Nephron progenitor cell (in vitro differentiated cells): ENCODE data around the gene ULK4.

ENCODE experiments used
- DNase-seq: peaks from one replicate; pipeline ENCODE4 v3.0.0; 2021
- H3K27ac Mint-ChIP-seq: 2 replicates; pipeline ENCODE4 v1.8.0; 2021; ENCODE audit warnings: mild to moderate bottlenecking, moderate library complexity, mixed read lengths
- H3K27me3 Mint-ChIP-seq: 2 replicates; pipeline ENCODE4 v1.8.0; 2021; ENCODE audit warnings: mild to moderate bottlenecking, low read depth, mixed read lengths; ENCODE audit not compliant: poor library complexity
- H3K36me3 Mint-ChIP-seq: 2 replicates; pipeline ENCODE4 v1.8.0; 2021; ENCODE audit warnings: low read depth, mixed read lengths
- H3K4me1 Mint-ChIP-seq: 2 replicates; pipeline ENCODE4 v1.8.0; 2021; ENCODE audit warnings: mixed read lengths
- H3K4me3 Mint-ChIP-seq: 2 replicates; pipeline ENCODE4 v1.8.0; 2021; ENCODE audit warnings: mild to moderate bottlenecking, moderate library complexity, mixed read lengths
- H3K9me3 Mint-ChIP-seq: 2 replicates; pipeline ENCODE4 v1.8.0; 2021; ENCODE audit warnings: mild to moderate bottlenecking, moderate library complexity, mixed read lengths
- TF ChIP-seq, protein P1 (sequence below): fragments of 200-600 bp; sonication (generic); IDR thresholded peaks from 2 replicates; pipeline ENCODE4 v1.5.0; 2021; ENCODE audit warnings: antibody characterized with exemption

ULK4 gene

DNA sequence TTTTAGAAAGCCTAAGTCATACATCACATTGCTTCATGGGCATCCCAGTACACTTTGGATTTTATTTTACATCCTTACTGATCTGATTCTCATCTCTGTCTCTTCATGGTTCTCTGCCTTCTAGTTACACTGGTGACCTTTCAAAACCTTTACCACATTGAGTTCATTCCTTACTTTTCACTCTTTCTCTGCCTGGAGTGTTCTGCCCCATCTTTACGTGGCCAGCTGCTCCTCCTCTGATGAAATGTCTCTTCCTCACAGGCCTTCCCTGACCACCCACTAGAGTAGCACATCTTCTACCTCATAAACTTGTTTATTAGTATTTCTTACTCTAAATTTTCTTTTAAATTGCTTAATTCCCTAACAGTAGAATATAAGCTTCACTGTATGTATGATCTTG, 744.9 kb downstream of the ULK4 start:
- no peaks in the 10 kb centered on the region for H3K9me3 Mint-ChIP-seq
- no peak overlapping the region for H3K4me3 Mint-ChIP-seq
- peaks cover 63% of the 10 kb centered on the region for H3K4me1 Mint-ChIP-seq
- peak overlapping the region; percentile 40 for H3K27ac Mint-ChIP-seq
- no peaks in the 10 kb centered on the region for H3K27me3 Mint-ChIP-seq
- TF ChIP-seq, protein P1, sequence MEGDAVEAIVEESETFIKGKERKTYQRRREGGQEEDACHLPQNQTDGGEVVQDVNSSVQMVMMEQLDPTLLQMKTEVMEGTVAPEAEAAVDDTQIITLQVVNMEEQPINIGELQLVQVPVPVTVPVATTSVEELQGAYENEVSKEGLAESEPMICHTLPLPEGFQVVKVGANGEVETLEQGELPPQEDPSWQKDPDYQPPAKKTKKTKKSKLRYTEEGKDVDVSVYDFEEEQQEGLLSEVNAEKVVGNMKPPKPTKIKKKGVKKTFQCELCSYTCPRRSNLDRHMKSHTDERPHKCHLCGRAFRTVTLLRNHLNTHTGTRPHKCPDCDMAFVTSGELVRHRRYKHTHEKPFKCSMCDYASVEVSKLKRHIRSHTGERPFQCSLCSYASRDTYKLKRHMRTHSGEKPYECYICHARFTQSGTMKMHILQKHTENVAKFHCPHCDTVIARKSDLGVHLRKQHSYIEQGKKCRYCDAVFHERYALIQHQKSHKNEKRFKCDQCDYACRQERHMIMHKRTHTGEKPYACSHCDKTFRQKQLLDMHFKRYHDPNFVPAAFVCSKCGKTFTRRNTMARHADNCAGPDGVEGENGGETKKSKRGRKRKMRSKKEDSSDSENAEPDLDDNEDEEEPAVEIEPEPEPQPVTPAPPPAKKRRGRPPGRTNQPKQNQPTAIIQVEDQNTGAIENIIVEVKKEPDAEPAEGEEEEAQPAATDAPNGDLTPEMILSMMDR, result no peak
- H3K36me3 Mint-ChIP-seq, result peaks cover 36% of the 10 kb centered on the region
- no peak for DNase-seq

DNA sequence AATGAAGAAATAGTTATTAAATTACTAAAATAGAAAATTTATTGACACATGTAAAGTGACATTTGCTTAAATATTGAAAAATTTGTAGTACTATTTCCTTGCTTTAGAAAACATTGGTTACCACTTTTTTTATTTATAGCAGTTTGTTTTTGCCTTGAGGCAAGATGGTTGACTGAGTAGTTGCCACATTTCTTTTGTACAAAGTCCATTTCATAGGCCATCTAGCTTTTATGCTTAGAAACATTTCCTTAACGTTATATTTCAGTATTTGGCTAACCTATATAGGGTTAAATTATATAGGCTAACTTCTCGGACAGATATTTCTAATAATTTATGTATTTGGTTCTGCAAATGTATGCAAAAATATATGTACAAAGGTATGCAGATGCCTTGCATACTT, 745.5 kb downstream of the ULK4 start:
- Mint-ChIP-seq H3K27ac (no peak overlapping the region), H3K36me3 (peaks cover 42% of the 10 kb centered on the region), H3K4me3 (no peak overlapping the region), H3K4me1 (peaks cover 59% of the 10 kb centered on the region), H3K27me3 (no peaks in the 10 kb centered on the region), H3K9me3 (peaks cover 2% of the 10 kb centered on the region)
- no peak for DNase-seq
- TF ChIP-seq, protein P1, result no peak

DNA sequence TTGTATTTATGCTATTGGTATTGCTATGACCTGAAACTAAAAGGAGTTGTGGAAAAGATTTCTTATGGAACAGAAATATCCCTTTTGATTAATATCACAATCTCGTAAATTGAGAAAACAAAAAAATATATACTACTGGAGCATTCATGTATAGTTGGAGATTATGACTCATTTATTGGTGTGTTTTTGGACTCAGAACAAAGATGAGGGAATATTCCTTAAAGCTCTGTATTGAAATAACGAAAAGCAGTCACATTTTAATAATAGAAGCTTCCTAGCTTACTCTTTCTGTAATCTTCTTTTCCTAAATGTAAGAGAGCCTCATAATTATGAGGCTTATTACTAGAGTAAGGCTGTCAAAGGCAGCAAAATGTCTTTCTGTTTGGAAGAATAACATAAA, 748.3 kb downstream of the ULK4 start:
- Mint-ChIP-seq H3K27me3 (no peaks in the 10 kb centered on the region), H3K9me3 (peaks cover 16% of the 10 kb centered on the region), H3K4me1 (peaks cover 42% of the 10 kb centered on the region), H3K4me3 (no peak overlapping the region), H3K27ac (no peak overlapping the region), H3K36me3 (peaks cover 48% of the 10 kb centered on the region)
- no peak for DNase-seq
- TF ChIP-seq, protein P1, result no peak

DNA sequence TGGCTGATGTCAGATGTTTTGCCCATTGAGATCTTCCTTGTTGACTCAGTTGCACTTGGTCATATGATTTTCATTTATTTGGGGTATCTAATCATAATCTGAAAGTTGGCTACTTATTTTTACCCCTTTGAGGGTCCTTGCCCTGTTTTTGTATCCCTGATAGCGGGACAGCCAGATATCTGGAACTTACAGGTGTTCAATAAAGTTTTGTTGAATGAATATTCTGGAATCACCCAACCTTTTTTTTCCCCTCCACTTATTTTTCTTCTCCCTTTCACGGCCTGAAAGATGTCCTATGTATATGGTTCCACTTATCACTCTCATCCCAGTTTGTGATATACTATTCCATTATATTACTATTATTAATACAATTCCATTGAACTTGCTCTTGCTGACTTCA, 749.8 kb downstream of the ULK4 start:
- Mint-ChIP-seq H3K9me3 (peaks cover 29% of the 10 kb centered on the region), H3K4me1 (peaks cover 53% of the 10 kb centered on the region), H3K27me3 (no peaks in the 10 kb centered on the region), H3K36me3 (peaks cover 58% of the 10 kb centered on the region), H3K4me3 (no peak overlapping the region), H3K27ac (no peak overlapping the region)
- no peak for DNase-seq
- TF ChIP-seq, protein P1, result no peak

DNA sequence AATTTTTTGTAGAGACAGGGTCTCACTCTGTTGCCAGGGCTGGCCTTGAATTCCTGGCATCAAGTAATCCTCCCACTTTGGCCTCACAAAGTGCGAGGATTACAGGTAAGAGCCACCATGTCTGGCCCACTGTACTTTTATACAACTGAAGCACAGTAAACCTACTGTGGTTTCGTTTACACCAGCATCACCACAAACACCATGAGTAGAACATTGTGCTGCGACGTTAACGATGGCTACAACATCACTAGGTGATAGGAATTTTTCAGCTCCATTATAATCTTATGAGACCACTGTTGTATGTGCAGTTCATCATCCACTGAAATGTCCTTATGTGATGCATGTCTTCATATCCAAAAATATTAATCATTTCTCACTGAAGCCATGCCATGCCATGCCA, 750.9 kb downstream of the ULK4 start:
- no peaks in the 10 kb centered on the region for H3K27me3 Mint-ChIP-seq
- H3K36me3 Mint-ChIP-seq, result peaks cover 69% of the 10 kb centered on the region
- H3K9me3 Mint-ChIP-seq, result peaks cover 29% of the 10 kb centered on the region
- no peak overlapping the region for H3K4me3 Mint-ChIP-seq
- peaks cover 56% of the 10 kb centered on the region for H3K4me1 Mint-ChIP-seq
- TF ChIP-seq, protein P1, result no peak
- no peak overlapping the region for H3K27ac Mint-ChIP-seq
- no peak for DNase-seq

DNA sequence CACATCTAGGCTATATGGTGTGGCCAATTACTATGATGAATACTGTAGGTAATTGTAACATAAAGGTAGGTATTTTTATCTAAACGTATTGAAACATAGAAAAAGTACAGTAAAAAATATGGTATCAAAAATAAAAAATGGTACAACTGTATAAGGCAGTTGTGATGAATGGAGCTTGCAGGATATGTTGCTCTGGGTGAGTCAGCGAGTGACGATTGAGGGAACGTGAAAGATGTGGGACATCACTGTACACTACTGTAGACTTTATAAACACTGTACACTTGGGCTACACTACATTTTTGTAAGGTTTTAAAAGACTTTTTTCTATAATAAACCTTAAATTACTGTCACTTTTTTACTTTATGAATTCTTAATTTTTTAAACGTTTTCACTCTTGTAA, 752.3 kb downstream of the ULK4 start:
- no peak overlapping the region for H3K27ac Mint-ChIP-seq

More for the DNA sequence above, 752.3 kb downstream of the ULK4 start:
- TF ChIP-seq, protein P1, result no peak
- Mint-ChIP-seq H3K36me3 (peaks cover 76% of the 10 kb centered on the region), H3K4me3 (no peak overlapping the region), H3K4me1 (peaks cover 59% of the 10 kb centered on the region), H3K27me3 (no peaks in the 10 kb centered on the region), H3K9me3 (peaks cover 29% of the 10 kb centered on the region)
- DNase-seq, result no peak
